ENCODE measurements around the gene HHAT.

The HHAT gene

GRCh38 chr1:210483821-210484220 lies 155.1 kb downstream of the HHAT start:
- no peak for DNase-seq (ENCODE audit: low read depth, low spot score)

GRCh38 chr1:210487021-210487420 lies 158.3 kb downstream of the HHAT start:
- DNase-seq (ENCODE audit: low read depth, low spot score): no peak

- no peak for DNase-seq (ENCODE audit: low read depth, low spot score)
Measured at GRCh38 chr1:210489491-210489890, 160.8 kb downstream of the HHAT start.

GRCh38 chr1:210490781-210491180 lies 162.1 kb downstream of the HHAT start:
- DNase-seq (ENCODE audit: low read depth, low spot score): no peak

GRCh38 chr1:210496063-210496462 lies 167.4 kb downstream of the HHAT start:
- no peak for DNase-seq (ENCODE audit: low read depth, low spot score)

GRCh38 chr1:210499956-210500355 lies 171.3 kb downstream of the HHAT start:
- no peak for DNase-seq (ENCODE audit: low read depth, low spot score)

- no peak for DNase-seq (ENCODE audit: low read depth, low spot score)
Measured at GRCh38 chr1:210500831-210501230, 172.1 kb downstream of the HHAT start.

- no peak for DNase-seq (ENCODE audit: low read depth, low spot score)
Measured at GRCh38 chr1:210504286-210504685, 175.6 kb downstream of the HHAT start.

- DNase-seq (ENCODE audit: low read depth, low spot score): no peak
Measured at GRCh38 chr1:210505601-210506496, 177.1 kb downstream of the HHAT start.

GRCh38 chr1:210506689-210507088 lies 178.0 kb downstream of the HHAT start:
- DNase-seq (ENCODE audit: low read depth, low spot score): no peak

GRCh38 chr1:210516092-210516656 lies 187.5 kb downstream of the HHAT start:
- no peak for DNase-seq (ENCODE audit: low read depth, low spot score)

- no peak for DNase-seq (ENCODE audit: low read depth, low spot score)
Measured at GRCh38 chr1:210516697-210517459, 188.2 kb downstream of the HHAT start.

- DNase-seq (ENCODE audit: low read depth, low spot score): no peak
Measured at GRCh38 chr1:210523830-210524229, 195.1 kb downstream of the HHAT start.

GRCh38 chr1:210525716-210526454 lies 197.2 kb downstream of the HHAT start:
- DNase-seq (ENCODE audit: low read depth, low spot score): no peak

- DNase-seq (ENCODE audit: low read depth, low spot score): no peak
Measured at GRCh38 chr1:210527091-210527490, 198.4 kb downstream of the HHAT start.

- DNase-seq (ENCODE audit: low read depth, low spot score): no peak
Measured at GRCh38 chr1:210531475-210532222, 202.9 kb downstream of the HHAT start.

- no peak for DNase-seq (ENCODE audit: low read depth, low spot score)
Measured at GRCh38 chr1:210532223-210532598, 203.5 kb downstream of the HHAT start.

GRCh38 chr1:210535761-210536160 lies 207.1 kb downstream of the HHAT start:
- no peak for DNase-seq (ENCODE audit: low read depth, low spot score)

GRCh38 chr1:210536254-210536961 lies 207.7 kb downstream of the HHAT start:
- DNase-seq (ENCODE audit: low read depth, low spot score): no peak

GRCh38 chr1:210540288-210540687 lies 211.6 kb downstream of the HHAT start:
- DNase-seq (ENCODE audit: low read depth, low spot score): no peak
